Glomerular visceral epithelial cell (primary cell): ENCODE data around the gene BLTP3A.
A peak's percentile ranks its signal among the peaks of the same experiment; 100 is the strongest.
"Not testable (repeated sequence)": the region's sequence is repeated elsewhere in the genome, so short reads cannot be mapped to it uniquely, and the experiment has no call there.

ENCODE experiments used
- DNase-seq: peaks from one replicate; pipeline ENCODE4 v3.0.0-alpha.2; 2016; ENCODE audit errors: extremely low spot score

The BLTP3A gene, protein sequence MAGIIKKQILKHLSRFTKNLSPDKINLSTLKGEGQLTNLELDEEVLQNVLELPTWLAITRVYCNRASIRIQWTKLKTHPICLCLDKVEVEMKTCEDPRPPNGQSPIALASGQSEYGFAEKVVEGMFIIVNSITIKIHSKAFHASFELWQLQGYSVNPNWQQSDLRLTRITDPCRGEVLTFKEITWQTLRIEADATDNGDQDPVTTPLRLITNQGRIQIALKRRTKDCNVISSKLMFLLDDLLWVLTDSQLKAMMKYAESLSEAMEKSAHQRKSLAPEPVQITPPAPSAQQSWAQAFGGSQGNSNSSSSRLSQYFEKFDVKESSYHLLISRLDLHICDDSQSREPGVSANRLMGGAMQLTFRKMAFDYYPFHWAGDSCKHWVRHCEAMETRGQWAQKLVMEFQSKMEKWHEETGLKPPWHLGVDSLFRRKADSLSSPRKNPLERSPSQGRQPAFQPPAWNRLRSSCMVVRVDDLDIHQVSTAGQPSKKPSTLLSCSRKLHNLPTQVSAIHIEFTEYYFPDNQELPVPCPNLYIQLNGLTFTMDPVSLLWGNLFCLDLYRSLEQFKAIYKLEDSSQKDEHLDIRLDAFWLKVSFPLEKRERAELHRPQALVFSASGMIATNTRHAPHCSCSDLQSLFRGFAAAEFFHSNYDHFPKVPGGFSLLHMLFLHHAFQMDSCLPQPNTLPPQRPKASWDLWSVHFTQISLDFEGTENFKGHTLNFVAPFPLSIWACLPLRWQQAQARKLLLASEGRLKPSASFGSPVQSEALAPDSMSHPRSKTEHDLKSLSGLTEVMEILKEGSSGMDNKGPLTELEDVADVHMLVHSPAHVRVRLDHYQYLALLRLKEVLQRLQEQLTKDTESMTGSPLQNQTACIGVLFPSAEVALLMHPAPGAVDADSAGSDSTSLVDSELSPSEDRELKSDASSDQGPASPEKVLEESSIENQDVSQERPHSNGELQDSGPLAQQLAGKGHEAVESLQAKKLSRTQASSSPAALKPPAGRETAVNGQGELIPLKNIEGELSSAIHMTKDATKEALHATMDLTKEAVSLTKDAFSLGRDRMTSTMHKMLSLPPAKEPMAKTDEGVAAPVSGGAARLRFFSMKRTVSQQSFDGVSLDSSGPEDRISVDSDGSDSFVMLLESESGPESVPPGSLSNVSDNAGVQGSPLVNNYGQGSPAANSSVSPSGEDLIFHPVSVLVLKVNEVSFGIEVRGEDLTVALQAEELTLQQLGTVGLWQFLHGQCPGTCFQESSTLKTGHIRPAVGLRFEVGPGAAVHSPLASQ (N-terminal part only)

DNA sequence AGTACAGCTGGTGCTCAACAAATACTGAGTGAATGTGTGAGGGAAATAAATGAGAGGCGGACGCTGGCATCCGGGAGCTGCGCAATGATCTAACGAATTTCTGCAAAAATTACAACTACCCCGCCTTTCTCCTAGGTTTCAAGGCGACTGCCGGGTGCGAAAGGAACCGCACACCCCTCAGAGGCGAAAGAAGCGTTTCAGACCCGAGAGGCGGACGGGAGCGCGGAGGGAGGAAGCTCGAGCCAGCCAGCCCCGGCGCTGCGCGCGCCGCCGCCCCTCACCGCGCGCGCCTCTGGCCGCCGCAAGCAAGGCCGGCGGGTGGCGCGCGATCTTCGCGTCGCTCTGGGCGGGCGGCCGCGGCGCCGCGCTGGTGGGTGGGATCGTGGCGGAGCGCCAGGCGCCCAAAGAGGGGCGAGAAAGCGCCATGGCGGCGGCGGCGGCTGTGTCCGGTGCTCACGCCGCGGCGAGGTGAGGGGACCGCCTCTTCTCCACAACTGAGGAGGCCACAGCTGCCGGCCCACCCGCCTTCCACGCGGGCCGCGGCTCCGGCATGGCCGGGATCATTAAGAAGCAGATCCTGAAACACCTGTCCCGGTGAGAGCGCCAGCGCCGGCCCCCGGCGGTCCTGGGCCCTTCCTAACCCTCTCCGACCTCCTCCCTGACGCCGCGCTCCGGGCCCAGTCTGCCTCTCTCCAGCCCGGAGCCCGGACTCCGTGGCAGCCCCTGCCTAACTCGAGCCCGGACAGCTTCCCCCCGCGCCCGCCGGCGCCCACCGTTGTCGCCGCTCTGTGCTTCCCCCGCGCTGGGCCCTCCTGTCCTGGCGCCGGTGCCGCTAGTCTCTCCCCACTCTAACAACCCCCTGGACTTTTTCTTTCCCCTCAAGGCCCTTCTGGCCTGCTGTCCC lies at the start of gene BLTP3A:
BLTP3A (plus strand) TSS at position 383 of the 904 bp plus-strand sequence; CDS start at position 551, 168 bp downstream.
- DNase-seq, result peak; percentile 75

GRCh38 chr6:34742094-34742493 lies 49.8 kb upstream of the BLTP3A start:
- DNase-seq, result no peak

- peak; percentile 15 for DNase-seq
Measured at GRCh38 chr6:34743625-34744293, 48.1 kb upstream of the BLTP3A start.

- not testable (repeated sequence) for DNase-seq
Measured at GRCh38 chr6:34744294-34744647, 47.6 kb upstream of the BLTP3A start.

DNA sequence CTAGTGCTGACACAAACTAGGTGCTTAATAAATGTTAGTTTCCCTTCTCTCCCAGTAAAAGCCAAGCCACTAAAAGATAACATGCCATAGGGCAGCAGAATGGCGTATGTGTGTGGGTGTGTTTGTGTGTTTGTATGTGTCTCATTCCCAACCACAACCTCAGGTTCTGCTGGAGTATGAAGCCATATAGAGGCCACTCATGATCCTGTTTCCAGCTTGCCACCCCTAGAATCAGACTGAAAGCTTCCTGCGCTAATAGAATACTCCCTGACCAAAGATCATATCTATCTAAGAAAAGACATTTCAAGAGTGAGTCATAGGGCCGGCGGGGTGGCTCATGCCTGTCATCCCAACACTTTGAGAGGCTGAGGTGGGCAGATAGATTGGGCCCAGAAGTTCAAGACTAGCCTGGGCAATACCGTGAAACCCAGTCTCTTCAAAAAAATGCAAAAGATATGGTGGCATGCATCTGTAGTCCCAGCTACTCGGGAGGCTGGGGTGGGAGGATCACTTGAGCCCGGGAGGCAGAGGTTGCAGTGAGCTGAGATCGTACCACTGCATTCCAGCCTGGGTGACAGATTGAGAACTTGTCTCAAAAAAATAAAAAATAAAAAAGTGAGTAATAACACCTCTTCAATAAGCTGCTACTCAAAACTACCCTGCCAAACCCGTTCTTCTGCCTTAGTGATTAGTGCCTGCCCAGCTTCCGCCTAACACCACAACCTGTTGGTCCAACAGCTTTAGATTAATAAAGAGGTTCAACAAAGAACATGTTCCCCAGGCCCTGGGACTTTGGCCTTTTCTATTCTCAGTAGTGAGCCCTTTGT lies 46.4 kb upstream of the BLTP3A start:
- no peak for DNase-seq

DNA sequence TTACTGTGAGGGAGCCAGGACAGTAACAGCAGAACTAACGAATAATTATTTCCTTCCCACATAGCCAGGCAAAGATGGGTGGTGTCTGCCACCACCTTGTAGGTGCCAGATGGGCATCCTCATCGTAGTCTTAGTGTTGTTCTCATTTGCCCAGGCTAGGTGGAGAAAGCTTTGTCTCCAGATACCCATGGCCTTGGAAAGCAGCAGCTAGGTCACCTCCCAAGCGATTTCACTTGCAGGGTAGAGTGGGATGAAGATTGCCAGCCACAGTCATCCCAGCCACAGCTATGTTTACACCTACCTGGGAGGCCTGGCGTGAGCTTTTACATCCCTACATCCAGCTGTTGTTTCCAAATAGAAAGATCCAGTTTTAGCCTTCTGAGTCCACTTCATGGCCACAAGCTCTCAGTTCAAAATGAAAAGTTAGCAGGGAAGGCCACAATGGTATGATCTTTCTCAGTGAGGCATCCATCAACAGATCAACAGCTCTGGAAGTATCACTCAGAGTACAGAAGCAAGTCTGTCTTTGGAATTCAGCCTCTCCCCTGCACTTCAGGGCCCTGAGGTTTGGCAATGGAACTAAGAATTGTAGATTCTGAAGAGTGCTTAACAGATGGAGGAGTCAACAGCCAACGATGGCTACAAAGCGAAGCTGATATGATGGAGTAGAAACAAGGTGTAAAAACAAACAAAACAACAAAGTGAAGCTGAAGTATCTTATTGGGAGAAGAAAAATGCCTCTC lies 45.6 kb upstream of the BLTP3A start:
- no peak for DNase-seq

DNA sequence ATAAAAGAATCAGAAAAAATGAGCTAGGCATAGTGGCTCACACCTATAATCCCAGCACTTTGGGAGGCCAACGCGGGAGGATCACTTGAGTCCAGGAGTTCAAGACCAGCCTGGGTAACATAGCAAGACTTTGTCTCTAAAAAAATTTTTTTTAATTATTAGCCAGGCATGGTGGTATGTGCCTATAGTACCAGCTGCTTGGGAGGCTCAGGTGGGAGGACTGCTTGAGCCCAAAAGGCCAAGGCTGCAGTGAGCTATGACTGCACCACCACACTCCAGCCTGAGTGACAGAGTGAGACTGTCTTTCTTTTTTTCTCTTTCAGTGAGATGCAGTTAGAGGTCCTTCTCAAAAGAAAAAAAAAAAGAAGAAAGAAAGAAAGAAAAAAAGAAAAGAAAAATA lies 43.1 kb upstream of the BLTP3A start:
- no peak for DNase-seq

GRCh38 chr6:34756513-34756856 lies 35.4 kb upstream of the BLTP3A start:
- DNase-seq, result peak; percentile 22

DNA sequence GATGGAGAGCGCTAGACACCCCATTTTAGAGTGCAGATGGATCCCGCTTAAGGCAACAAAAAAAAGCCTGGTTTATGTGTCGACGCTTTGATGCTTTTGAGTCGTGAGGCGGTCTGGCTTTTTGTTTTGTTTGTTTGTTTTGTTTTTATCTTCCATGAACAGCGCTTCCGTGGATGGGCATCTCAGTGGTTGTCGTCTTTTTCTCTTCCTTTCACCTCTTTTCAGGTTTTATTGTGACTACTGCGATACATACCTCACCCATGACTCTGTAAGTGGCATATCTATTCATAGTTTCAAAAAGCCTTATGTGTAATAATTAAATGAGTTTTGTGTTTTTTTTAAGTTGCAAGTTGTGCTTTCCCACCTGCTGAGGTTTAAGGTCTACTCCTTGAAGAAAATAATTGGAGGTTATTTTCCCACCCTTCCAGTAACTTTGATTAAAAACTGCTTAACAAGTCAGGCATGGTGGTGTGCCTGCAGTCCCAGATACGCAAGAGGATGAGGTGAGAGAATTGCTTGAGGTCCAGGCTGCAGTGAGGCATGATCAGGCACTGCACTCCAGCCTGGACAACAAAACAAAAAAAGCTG lies 34.1 kb upstream of the BLTP3A start:
- no peak for DNase-seq

GRCh38 chr6:34760108-34760507 lies 31.8 kb upstream of the BLTP3A start:
- DNase-seq, result no peak

- not testable (repeated sequence) for DNase-seq
Measured at GRCh38 chr6:34761681-34762080, 30.2 kb upstream of the BLTP3A start.

- no peak for DNase-seq
Measured at GRCh38 chr6:34768148-34768547, 23.7 kb upstream of the BLTP3A start.

GRCh38 chr6:34771727-34772126 lies 20.2 kb upstream of the BLTP3A start:
- DNase-seq, result peak; percentile 56

GRCh38 chr6:34772940-34773339 lies 18.9 kb upstream of the BLTP3A start:
- no peak for DNase-seq

DNA sequence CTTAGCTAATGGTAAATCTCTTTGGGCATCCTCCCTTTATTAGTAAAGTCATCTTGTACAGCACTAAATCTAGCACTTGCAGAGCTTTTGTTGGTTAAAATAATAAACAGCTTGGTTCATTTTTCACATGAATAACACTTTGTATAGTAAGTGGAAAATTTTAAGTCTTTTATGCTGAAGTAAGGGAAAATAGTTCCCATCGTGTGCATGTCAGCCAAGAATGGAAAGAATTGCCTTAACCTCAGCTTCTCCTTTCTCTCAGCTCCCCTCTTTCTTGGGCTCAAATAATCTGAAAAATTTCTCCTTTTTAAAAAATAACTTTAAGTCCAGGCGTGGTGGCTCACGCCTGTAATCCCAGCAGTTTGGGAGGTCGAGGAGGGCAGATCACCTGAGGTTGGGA lies 18.0 kb upstream of the BLTP3A start:
- no peak for DNase-seq

GRCh38 chr6:34774967-34775366 lies 16.9 kb upstream of the BLTP3A start:
- DNase-seq, result no peak

DNA sequence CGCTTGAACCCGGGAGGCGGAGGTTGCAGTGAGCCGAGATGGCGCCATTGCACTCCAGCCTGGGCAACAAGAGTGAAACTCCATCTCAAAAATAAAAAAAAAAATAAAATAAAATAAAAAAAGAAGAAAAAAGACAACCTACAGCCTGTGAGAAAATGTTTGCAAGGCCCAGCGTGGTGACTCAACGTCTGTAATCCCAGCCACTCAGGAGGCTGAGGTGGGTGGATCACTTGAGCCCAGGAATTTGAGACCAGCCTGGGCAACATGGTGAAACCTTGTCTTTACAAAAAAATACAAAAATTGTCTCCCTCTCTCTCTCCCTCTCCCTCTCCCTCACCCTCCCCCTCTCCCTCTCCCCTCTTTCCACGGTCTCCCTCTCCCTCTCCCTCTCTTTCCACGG lies 6.5 kb upstream of the BLTP3A start:
- DNase-seq, result not testable (repeated sequence)

DNA sequence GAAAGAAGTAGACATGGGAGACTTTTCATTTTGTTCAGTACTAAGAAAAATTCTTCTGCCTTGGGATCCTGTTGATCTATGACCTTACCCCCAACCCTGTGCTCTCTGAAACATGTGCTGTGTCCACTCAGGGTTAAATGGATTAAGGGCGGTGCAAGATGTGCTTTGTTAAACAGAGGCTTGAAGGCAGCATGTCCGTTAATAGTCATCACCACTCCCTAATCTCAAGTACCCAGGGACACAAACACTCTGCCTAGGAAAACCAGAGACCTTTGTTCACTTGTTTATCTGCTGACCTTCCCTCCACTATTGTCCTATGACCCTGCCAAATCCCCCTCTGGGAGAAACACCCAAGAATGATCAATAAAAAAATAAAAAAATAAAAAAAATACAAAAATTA lies 4.7 kb upstream of the BLTP3A start:
- DNase-seq, result not testable (repeated sequence)

GRCh38 chr6:34788111-34788510 lies 3.8 kb upstream of the BLTP3A start:
- no peak for DNase-seq
